Chondrocyte (in vitro differentiated cells): ENCODE data around the gene EME2. TPM values are rescaled to one million over a fixed set of nuclear protein-coding genes. Genes with fewer than 3 reads are reported as not detected.

ENCODE experiments used
- DNase-seq: peaks from one replicate; pipeline ENCODE4 v3.0.0; 2021; ENCODE audit warnings: mixed read lengths, low spot score
- H3K27ac Mint-ChIP-seq: one replicate; pipeline ENCODE4 v1.8.0; 2021; ENCODE audit warnings: mild to moderate bottlenecking, moderate library complexity, mixed read lengths; ENCODE audit not compliant: unreplicated experiment
- H3K27me3 Mint-ChIP-seq: 2 replicates; pipeline ENCODE4 v1.8.0; 2021; ENCODE audit warnings: low read depth, mixed read lengths
- H3K36me3 Mint-ChIP-seq: 2 replicates; pipeline ENCODE4 v1.8.0; 2021; ENCODE audit warnings: low read depth, mixed read lengths
- H3K4me1 Mint-ChIP-seq: 2 replicates; pipeline ENCODE4 v1.8.0; 2021; ENCODE audit warnings: low read depth, mild to moderate bottlenecking, mixed read lengths
- H3K4me3 Mint-ChIP-seq: one replicate; pipeline ENCODE4 v1.8.0; 2021; ENCODE audit warnings: mild to moderate bottlenecking, moderate library complexity, mixed read lengths; ENCODE audit not compliant: unreplicated experiment
- H3K9me3 Mint-ChIP-seq: 2 replicates; pipeline ENCODE4 v1.8.0; 2021; ENCODE audit warnings: low read depth, mixed read lengths
- total RNA-seq: library from RNA; stranded (reverse); gene quantifications from 3 replicates; pipeline ENCODE4 v1.2.1, GENCODE V29; 2021
- TF ChIP-seq, protein P1 (sequence below): fragments of 200-600 bp; sonication (generic); IDR thresholded peaks from 2 replicates; pipeline ENCODE4 v1.5.0; 2021; ENCODE audit warnings: antibody characterized with exemption, mild to moderate bottlenecking, moderate library complexity

EME2 gene
- total RNA-seq, 1 donor from 2014 or later: 16.9 TPM

DNA sequence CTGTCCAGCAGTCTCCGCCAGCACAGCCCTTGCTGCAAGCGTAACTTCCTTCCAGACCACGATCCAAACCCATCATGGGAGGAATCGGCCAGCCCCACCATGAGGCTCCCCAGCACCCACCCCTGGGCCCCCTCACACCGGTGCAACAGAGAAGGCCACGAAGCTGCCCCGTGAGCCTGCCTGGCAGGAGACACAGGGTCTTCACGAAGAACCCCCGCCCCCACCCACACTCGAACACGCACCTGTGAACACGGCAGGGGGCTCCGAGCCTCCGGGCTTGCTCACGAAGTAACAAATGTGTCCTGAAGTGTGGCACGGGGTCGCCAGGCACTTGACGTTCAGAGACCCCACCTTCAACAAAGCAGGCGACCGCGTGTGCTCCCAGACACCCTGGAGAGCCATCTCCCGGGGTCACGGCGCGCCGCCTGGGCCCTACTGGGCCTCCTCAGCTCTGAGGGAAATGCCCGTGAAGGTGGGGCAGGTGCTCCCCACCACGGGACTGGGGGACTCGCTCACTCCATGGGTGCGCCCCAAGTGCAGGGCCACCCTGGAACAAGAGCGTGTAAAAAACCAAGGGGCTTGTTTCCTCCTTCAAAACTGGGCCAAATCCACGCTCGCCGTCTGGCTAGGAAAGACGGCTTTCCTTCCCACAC, 46.4 kb downstream of the EME2 start:
- Mint-ChIP-seq H3K4me1 (peaks cover 4% of the 10 kb centered on the region), H3K27ac (no peak overlapping the region), H3K9me3 (no peaks in the 10 kb centered on the region), H3K36me3 (peaks cover 6% of the 10 kb centered on the region), H3K27me3 (no peaks in the 10 kb centered on the region), H3K4me3 (no peak overlapping the region)
- TF ChIP-seq, protein P1, sequence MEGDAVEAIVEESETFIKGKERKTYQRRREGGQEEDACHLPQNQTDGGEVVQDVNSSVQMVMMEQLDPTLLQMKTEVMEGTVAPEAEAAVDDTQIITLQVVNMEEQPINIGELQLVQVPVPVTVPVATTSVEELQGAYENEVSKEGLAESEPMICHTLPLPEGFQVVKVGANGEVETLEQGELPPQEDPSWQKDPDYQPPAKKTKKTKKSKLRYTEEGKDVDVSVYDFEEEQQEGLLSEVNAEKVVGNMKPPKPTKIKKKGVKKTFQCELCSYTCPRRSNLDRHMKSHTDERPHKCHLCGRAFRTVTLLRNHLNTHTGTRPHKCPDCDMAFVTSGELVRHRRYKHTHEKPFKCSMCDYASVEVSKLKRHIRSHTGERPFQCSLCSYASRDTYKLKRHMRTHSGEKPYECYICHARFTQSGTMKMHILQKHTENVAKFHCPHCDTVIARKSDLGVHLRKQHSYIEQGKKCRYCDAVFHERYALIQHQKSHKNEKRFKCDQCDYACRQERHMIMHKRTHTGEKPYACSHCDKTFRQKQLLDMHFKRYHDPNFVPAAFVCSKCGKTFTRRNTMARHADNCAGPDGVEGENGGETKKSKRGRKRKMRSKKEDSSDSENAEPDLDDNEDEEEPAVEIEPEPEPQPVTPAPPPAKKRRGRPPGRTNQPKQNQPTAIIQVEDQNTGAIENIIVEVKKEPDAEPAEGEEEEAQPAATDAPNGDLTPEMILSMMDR: no peak
- DNase-seq: peak; percentile 86

GRCh38 chr16:1819611-1820010, 47.0 kb downstream of the EME2 start:
- DNase-seq: peak; percentile 74
- Mint-ChIP-seq H3K36me3 (peaks cover 6% of the 10 kb centered on the region), H3K4me1 (peaks cover 10% of the 10 kb centered on the region), H3K4me3 (no peak overlapping the region), H3K27ac (no peak overlapping the region), H3K9me3 (no peaks in the 10 kb centered on the region), H3K27me3 (no peaks in the 10 kb centered on the region)
- TF ChIP-seq, protein P1: no peak

DNA sequence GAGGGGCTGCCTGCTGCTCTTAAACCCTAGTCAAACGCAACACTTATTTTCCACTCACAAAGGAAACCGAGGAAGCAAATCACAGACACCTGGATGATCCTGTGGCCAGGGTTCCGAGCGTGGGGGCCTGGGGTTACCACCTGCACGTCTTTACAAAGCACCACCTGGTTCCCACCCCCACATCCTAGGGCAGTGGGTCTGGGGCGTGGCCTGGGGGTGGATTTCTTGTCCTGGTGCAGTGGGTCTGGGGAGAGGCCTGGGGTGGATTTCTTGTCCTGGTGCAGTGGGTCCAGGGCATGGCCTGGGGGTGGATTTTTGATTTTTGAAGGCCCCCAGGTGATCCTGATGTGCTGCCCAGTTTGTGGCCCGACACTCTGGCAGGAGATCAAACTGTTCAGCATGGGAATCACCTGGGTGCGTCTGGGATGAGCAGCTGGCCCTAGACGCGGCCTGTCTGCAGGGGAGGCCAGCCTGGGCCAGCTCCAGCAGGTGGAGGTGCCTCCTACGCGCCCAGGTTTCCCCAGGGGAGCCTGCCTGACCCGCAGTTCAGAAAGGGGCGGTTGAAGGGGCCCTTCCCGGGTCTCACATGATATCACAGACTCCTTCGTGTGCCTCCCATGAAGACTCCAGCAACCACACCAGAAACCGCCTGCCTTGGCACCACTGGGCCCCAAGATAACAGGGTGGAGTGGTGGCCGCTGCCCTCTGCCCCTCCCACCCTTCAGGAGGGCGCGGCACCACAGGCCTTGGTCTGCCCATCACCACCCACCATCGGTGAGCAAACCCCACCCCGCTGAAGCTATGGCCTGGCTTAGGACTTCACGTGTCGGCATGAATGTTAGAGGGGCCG, 47.7 kb downstream of the EME2 start:
- no peaks in the 10 kb centered on the region for H3K27me3 Mint-ChIP-seq
- no peaks in the 10 kb centered on the region for H3K9me3 Mint-ChIP-seq
- H3K4me3 Mint-ChIP-seq: no peak overlapping the region
- no peak overlapping the region for H3K27ac Mint-ChIP-seq
- TF ChIP-seq, protein P1: no peak
- peaks cover 12% of the 10 kb centered on the region for H3K4me1 Mint-ChIP-seq
- peaks cover 6% of the 10 kb centered on the region for H3K36me3 Mint-ChIP-seq
- DNase-seq: peak; percentile 80

GRCh38 chr16:1820946-1821290, 48.3 kb downstream of the EME2 start:
- H3K27me3 Mint-ChIP-seq: no peaks in the 10 kb centered on the region
- H3K4me1 Mint-ChIP-seq: peaks cover 18% of the 10 kb centered on the region
- no peaks in the 10 kb centered on the region for H3K9me3 Mint-ChIP-seq
- peaks cover 3% of the 10 kb centered on the region for H3K36me3 Mint-ChIP-seq
- no peak for DNase-seq
- TF ChIP-seq, protein P1: no peak
- no peak overlapping the region for H3K4me3 Mint-ChIP-seq
- H3K27ac Mint-ChIP-seq: no peak overlapping the region

- H3K4me3 Mint-ChIP-seq: no peak overlapping the region
- TF ChIP-seq, protein P1: no peak
- no peak overlapping the region for H3K27ac Mint-ChIP-seq
- H3K9me3 Mint-ChIP-seq: no peaks in the 10 kb centered on the region
- peaks cover 3% of the 10 kb centered on the region for H3K36me3 Mint-ChIP-seq
- H3K27me3 Mint-ChIP-seq: no peaks in the 10 kb centered on the region
- peak; percentile 81 for DNase-seq
- H3K4me1 Mint-ChIP-seq: peaks cover 19% of the 10 kb centered on the region
These were observed 49.4 kb downstream of the EME2 start for GRCh38 chr16:1821861-1822611.
